ENCODE data around the gene PI4KB.

DNA sequence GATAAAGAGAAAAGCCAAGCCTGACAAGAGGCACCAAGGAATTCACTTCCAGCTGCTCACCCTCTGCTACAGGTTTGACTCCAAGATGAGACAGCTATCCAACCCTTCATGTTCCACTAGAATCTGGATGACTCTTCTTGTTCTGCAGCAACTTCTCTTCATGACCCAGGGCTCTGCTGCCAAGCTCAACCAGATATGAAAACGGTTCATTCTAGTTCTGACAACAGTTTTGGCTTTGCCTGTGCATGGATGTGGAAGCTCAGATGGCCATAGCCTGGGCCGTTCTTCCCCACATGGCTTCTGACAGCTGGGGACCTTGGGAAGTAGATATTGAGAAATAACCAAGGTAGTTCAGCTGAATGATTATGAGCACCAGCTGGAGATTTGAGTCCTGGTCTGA, 13.7 kb downstream of the PI4KB start:
- TF ChIP-seq, protein P1, sequence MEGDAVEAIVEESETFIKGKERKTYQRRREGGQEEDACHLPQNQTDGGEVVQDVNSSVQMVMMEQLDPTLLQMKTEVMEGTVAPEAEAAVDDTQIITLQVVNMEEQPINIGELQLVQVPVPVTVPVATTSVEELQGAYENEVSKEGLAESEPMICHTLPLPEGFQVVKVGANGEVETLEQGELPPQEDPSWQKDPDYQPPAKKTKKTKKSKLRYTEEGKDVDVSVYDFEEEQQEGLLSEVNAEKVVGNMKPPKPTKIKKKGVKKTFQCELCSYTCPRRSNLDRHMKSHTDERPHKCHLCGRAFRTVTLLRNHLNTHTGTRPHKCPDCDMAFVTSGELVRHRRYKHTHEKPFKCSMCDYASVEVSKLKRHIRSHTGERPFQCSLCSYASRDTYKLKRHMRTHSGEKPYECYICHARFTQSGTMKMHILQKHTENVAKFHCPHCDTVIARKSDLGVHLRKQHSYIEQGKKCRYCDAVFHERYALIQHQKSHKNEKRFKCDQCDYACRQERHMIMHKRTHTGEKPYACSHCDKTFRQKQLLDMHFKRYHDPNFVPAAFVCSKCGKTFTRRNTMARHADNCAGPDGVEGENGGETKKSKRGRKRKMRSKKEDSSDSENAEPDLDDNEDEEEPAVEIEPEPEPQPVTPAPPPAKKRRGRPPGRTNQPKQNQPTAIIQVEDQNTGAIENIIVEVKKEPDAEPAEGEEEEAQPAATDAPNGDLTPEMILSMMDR (IDR thresholded peaks at IDR 0.05): no peak
- no peak for TF ChIP-seq POLR2A (IDR thresholded peaks at IDR 0.05)

All from breast epithelium (tissue), 3 donors.